GM06990 (cell line): ENCODE results near the gene ZFHX3.

Experiments used
- DNase-seq: peaks from one replicate; pipeline ENCODE4 v3.0.0-alpha.2; 2011; ENCODE audit not compliant: insufficient read length; ENCODE audit errors: extremely low read depth
- H3K27me3 ChIP-seq: replicated peaks from 2 replicates; pipeline ENCODE4 v1.6.0; 2011; ENCODE audit warnings: low read length; ENCODE audit not compliant: control insufficient read depth, insufficient read depth
- H3K36me3 ChIP-seq: 2 replicates; pipeline ENCODE4 v1.5.1; 2011; ENCODE audit warnings: low read length; ENCODE audit not compliant: control insufficient read depth, insufficient read depth
- H3K4me3 ChIP-seq: replicated peaks from 2 replicates; pipeline ENCODE4 v1.5.1; 2011; ENCODE audit warnings: low read depth, mild to moderate bottlenecking, control low read depth, low read length
- CTCF ChIP-seq: IDR thresholded peaks from 2 replicates; pipeline ENCODE4 v1.5.1; 2011; ENCODE audit warnings: low read length, control low read depth, mild to moderate bottlenecking, inconsistent platforms; ENCODE audit not compliant: insufficient read depth, poor library complexity, severe bottlenecking

ZFHX3 gene

DNA sequence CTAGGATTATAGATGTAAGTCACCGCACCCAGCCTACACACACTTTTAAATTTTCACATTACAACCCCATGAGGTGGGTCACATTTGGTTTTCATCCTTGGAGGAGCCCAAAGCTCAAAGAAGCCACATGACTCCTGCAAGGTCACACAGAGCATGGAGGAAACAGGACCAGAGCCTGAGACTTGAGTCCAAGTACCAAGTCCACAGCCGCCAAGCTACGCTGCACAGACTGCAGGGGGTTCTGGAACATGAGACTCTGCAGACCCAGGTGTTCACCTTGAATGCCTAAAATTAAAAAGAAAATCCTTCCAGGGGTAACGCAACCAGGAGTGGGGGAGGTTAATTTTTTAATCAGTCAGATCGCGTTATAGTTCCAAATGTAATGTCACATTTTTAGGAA lies 150.2 kb downstream of the ZFHX3 start:
- no peaks in the 10 kb centered on the region for H3K36me3 ChIP-seq
- no peak for TF ChIP-seq CTCF
- no peak for DNase-seq
- no peak overlapping the region for H3K4me3 ChIP-seq
- H3K27me3 ChIP-seq, result no peaks in the 10 kb centered on the region

DNA sequence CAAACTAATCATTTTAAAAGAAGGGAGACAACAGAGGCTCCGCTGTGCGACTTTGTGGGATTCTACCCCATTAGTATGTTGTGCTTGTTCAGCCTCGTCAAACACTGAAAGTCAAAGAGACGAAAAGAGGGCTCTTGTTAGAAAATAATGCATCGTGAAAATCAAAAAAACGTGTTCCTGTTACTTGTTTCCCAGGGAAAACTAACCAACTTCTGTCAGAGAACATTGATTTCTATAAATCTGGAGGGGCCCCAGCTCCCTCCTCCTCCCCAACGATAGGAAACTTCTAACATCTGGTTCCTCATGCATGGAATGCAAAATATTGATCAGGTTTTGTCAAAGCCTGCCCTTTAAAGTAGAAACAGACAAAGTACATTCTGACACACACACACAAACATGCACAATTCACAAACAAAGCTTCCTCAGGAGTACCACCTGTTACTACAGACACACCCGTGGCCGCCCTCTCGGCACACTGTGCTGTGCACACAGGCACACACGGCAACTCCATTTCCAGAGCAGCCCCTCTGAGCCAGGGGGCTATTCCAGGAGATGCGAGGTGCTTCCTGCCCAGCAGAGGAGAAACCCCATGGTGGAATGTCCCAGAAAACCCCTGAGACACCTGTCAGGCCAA lies 151.3 kb downstream of the ZFHX3 start:
- no peaks in the 10 kb centered on the region for H3K36me3 ChIP-seq
- H3K4me3 ChIP-seq, result no peak overlapping the region
- H3K27me3 ChIP-seq, result no peaks in the 10 kb centered on the region
- TF ChIP-seq CTCF, result no peak
- DNase-seq, result no peak

GRCh38 chr16:72895951-72896350 lies 152.0 kb downstream of the ZFHX3 start:
- DNase-seq, result no peak
- TF ChIP-seq CTCF, result no peak
- H3K4me3 ChIP-seq, result no peak overlapping the region

GRCh38 chr16:72894293-72895151 lies 153.4 kb downstream of the ZFHX3 start:
- no peak overlapping the region for H3K4me3 ChIP-seq
- no peaks in the 10 kb centered on the region for H3K27me3 ChIP-seq
- DNase-seq, result no peak
- TF ChIP-seq CTCF, result no peak
- peaks cover 1% of the 10 kb centered on the region; the same call in 1 of the 2 replicates for H3K36me3 ChIP-seq

More at GRCh38 chr16:72895951-72896350, 152.0 kb downstream of the ZFHX3 start:
- Histone ChIP-seq H3K36me3 (no peaks in the 10 kb centered on the region), H3K27me3 (no peaks in the 10 kb centered on the region)

DNA sequence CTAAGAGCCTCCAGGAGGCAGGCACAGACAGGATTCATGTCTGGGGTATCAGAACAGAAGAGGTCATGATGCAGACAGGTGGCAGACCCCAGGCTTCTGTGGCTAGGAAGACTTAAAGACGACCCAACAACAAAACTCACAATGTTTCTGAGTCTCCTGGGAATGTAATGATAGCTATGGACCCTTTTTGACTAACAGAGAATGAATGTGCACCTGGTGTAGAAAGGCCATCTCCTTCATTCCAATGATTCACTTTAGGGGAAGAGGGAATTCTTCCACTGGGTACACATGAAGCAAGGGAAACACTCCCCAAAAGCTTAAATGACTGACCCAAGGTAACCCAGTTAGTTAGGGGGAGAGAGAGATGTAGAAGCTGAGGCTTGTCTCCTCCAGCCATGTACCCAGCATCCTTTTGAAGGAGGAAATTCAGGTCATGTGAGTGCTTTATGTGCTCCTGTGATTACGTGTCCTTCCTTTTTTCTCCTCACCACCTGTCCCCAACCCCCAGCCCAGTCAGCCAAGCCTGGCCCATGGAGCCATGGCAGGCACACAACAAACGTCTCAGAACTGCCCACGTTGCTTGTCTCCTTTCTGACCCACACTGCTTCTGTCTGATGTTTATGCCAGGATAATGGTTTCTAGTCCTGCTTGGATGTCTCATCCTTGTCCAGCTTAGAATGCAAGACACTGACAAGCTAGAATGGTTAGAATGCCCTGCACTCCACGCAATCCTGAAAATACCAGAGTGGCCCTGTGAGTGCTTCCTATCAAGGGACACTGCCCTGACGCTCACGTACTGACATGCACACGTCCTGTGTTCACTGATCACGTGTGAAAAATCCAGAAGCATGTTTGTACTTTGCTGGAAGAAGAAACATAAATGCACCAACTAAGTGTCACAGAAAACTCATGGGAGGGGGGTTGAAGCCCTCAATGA lies 156.4 kb downstream of the ZFHX3 start:
- no peak for DNase-seq
- TF ChIP-seq CTCF, result no peak
- Histone ChIP-seq H3K27me3 (no peaks in the 10 kb centered on the region), H3K36me3 (peaks cover 5% of the 10 kb centered on the region), H3K4me3 (no peak overlapping the region)
